Right lobe of liver (tissue), 4 donors: ENCODE measurements around the gene FGF14.

ENCODE experiments used
- POLR2A ChIP-seq: fragments of 450-650 bp; IDR thresholded peaks from one replicate; pipeline ENCODE4 v1.6.1; 2017; ENCODE audit warnings: antibody characterized with exemption, mild to moderate bottlenecking
- TF ChIP-seq, protein P1 (sequence below), 4 donors: fragments of 200-600 bp in 3 of 4; fragments of 450-650 bp in 1 of 4; IDR thresholded peaks; one replicate each; pipeline versions ENCODE4 v1.5.1 to v1.8.0; 2016 to 2022; ENCODE audit warnings: antibody characterized with exemption in 4 of 4, mild to moderate bottlenecking in 2 of 4
- donor health status: DM: no; HTN: no; CAD: no.
- donor health status: DM: no; HTN: no; CAD: no.
- donor health status: DM: no; HTN: yes; CAD: no.

DNA sequence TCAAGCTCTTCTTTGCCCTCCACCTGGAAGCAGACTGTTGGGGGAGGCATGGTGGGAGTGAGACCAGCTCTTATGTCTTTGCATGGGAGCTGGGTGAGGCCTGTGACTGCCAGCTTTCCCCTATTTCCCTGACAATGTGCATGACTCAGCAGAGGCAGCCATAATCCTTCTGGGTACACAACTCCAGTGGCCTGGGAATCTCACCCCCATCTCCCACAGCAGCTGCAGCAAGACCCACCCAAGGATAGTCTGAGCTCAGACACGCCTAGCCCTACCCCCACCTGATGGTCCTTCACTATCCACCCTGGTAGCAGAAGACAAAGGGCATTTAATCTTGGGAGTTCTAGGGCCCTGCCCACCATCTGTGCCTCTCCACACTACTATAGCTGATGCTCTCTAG lies 41.4 kb upstream of the FGF14 start:
- TF ChIP-seq POLR2A: no peak
- TF ChIP-seq, protein P1, sequence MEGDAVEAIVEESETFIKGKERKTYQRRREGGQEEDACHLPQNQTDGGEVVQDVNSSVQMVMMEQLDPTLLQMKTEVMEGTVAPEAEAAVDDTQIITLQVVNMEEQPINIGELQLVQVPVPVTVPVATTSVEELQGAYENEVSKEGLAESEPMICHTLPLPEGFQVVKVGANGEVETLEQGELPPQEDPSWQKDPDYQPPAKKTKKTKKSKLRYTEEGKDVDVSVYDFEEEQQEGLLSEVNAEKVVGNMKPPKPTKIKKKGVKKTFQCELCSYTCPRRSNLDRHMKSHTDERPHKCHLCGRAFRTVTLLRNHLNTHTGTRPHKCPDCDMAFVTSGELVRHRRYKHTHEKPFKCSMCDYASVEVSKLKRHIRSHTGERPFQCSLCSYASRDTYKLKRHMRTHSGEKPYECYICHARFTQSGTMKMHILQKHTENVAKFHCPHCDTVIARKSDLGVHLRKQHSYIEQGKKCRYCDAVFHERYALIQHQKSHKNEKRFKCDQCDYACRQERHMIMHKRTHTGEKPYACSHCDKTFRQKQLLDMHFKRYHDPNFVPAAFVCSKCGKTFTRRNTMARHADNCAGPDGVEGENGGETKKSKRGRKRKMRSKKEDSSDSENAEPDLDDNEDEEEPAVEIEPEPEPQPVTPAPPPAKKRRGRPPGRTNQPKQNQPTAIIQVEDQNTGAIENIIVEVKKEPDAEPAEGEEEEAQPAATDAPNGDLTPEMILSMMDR (IDR thresholded peaks at IDR 0.05): no peak
